Astrocyte (in vitro differentiated cells and primary cell): Measurements from ENCODE around the gene NAV1.

Experiments
- EZH2 ChIP-seq: IDR thresholded peaks from 2 replicates; pipeline ENCODE4 v1.6.1; 2012; ENCODE audit warnings: mild to moderate bottlenecking, low read length, inconsistent platforms; ENCODE audit not compliant: insufficient read depth
- TF ChIP-seq, protein P1 (sequence below): IDR thresholded peaks from 2 replicates; pipeline ENCODE4 v1.5.1; 2011; ENCODE audit warnings: low read depth, mild to moderate bottlenecking, inconsistent platforms, low read length, moderate library complexity; ENCODE audit not compliant: insufficient read depth

DNA sequence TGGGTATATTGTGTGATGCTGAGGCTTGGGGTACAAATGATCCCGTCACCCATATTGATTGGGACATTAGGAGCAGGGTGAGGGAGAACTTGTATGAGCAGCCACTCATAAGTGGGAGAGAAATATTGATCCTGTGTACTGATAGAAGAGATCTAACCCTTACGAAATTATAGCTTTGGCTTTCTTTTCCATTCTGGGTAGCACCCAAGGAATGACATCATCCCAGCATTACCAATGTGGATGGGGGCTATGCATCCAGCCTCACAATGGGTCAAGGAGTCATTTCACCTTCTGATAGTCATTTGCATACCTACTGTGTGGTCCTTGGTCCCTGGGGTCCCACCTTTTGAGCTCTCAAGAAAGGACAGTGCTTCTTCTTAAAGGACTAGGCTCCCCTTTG lies 1.9 kb upstream of the NAV1 start:
- TF ChIP-seq, protein P1, sequence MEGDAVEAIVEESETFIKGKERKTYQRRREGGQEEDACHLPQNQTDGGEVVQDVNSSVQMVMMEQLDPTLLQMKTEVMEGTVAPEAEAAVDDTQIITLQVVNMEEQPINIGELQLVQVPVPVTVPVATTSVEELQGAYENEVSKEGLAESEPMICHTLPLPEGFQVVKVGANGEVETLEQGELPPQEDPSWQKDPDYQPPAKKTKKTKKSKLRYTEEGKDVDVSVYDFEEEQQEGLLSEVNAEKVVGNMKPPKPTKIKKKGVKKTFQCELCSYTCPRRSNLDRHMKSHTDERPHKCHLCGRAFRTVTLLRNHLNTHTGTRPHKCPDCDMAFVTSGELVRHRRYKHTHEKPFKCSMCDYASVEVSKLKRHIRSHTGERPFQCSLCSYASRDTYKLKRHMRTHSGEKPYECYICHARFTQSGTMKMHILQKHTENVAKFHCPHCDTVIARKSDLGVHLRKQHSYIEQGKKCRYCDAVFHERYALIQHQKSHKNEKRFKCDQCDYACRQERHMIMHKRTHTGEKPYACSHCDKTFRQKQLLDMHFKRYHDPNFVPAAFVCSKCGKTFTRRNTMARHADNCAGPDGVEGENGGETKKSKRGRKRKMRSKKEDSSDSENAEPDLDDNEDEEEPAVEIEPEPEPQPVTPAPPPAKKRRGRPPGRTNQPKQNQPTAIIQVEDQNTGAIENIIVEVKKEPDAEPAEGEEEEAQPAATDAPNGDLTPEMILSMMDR = no peak
- TF ChIP-seq EZH2 = no peak
